HepG2 (cell line): Measurements from ENCODE around the gene PARN. TPM values are rescaled to one million over a fixed set of nuclear protein-coding genes. Genes with fewer than 3 reads are reported as not detected.

Experiments used
- CBX2 ChIP-seq, 2 experiments: fragments of 200-600 bp in 1 of 2; sonication (generic); formaldehyde crosslinking in 1 of 2; IDR thresholded peaks; 2 replicates each; pipeline versions ENCODE4 v1.7.0 to v1.8.1; 2018 to 2022; ENCODE audit warnings: low read depth in 2 of 2, low read length in 1 of 2, mild to moderate bottlenecking in 1 of 2, missing genetic modification reagents in 1 of 2
- CHCHD3 ChIP-seq: sonication (generic); formaldehyde crosslinking; IDR thresholded peaks from 2 replicates; pipeline ENCODE4 v1.8.0; 2022; ENCODE audit warnings: mild to moderate bottlenecking, missing genetic modification reagents, moderate library complexity
- GFI1 ChIP-seq: sonication (generic); formaldehyde crosslinking; IDR thresholded peaks from 2 replicates; pipeline ENCODE4 v1.5.0; 2020; ENCODE audit warnings: missing genetic modification reagents, mild to moderate bottlenecking, borderline replicate concordance
- HDAC1 ChIP-seq: sonication (generic); formaldehyde crosslinking; IDR thresholded peaks from 2 replicates; pipeline ENCODE4 v1.5.1; 2020; ENCODE audit warnings: mild to moderate bottlenecking, missing genetic modification reagents
- HNF4G ChIP-seq, 2 experiments: sonication (generic) in 1 of 2; formaldehyde crosslinking in 1 of 2; IDR thresholded peaks; 2 replicates each; pipeline versions ENCODE4 v1.4.0 to v1.6.1; 2011 to 2020; ENCODE audit warnings: borderline replicate concordance in 2 of 2, low read depth in 2 of 2, mild to moderate bottlenecking in 2 of 2, low read length in 1 of 2, missing genetic modification reagents in 1 of 2, moderate library complexity in 1 of 2
- HOXA7 ChIP-seq: sonication (generic); formaldehyde crosslinking; IDR thresholded peaks from 2 replicates; pipeline ENCODE4 v1.8.1; 2022; ENCODE audit warnings: mild to moderate bottlenecking, missing genetic modification reagents, moderate library complexity
- KLF12 ChIP-seq: sonication (generic); formaldehyde crosslinking; IDR thresholded peaks from 2 replicates; pipeline ENCODE4 v1.4.0; 2020; ENCODE audit warnings: missing genetic modification reagents, borderline replicate concordance
- MXI1 ChIP-seq: IDR thresholded peaks from 3 replicates; pipeline ENCODE4 v1.6.1; 2012; ENCODE audit warnings: low read depth, low read length, inconsistent platforms, borderline replicate concordance
- SKIL ChIP-seq: sonication (generic); formaldehyde crosslinking; IDR thresholded peaks from 2 replicates; pipeline ENCODE4 v1.8.0; 2022; ENCODE audit warnings: missing genetic modification reagents, mild to moderate bottlenecking, moderate library complexity, borderline replicate concordance
- TBX3 ChIP-seq: fragments of 450-650 bp; IDR thresholded peaks from 2 replicates; pipeline ENCODE4 v1.6.1; 2017; ENCODE audit warnings: antibody characterized with exemption, mild to moderate bottlenecking, inconsistent platforms, borderline replicate concordance
- ZBTB26 ChIP-seq: IDR thresholded peaks from 2 replicates; pipeline ENCODE4 v1.6.1; 2016; ENCODE audit warnings: missing compliant biosample characterization, missing genetic modification reagents, borderline replicate concordance
- ZNF142 ChIP-seq: sonication (generic); formaldehyde crosslinking; IDR thresholded peaks from 2 replicates; pipeline ENCODE4 v1.4.0; 2020; ENCODE audit warnings: missing genetic modification reagents
- ZNF619 ChIP-seq: sonication (generic); formaldehyde crosslinking; IDR thresholded peaks from 2 replicates; pipeline ENCODE4 v1.4.0; 2020; ENCODE audit warnings: mild to moderate bottlenecking, missing genetic modification reagents
- ZNF644 ChIP-seq: IDR thresholded peaks from 2 replicates; pipeline ENCODE4 v1.6.1; 2016; ENCODE audit warnings: low read depth
- ZNF841 ChIP-seq: sonication (generic); formaldehyde crosslinking; IDR thresholded peaks from 2 replicates; pipeline ENCODE4 v1.8.1; 2023; ENCODE audit warnings: missing genetic modification reagents, borderline replicate concordance
- ZSCAN20 ChIP-seq: sonication (generic); formaldehyde crosslinking; IDR thresholded peaks from 2 replicates; pipeline ENCODE4 v1.4.0; 2020; ENCODE audit warnings: missing genetic modification reagents, mild to moderate bottlenecking, borderline replicate concordance
- polyA plus RNA-seq, 8 experiments: library from polyadenylated mRNA; depleted of rRNA in 3 of 8; stranded (reverse) in 7 of 8; unstranded in 1 of 8; fragments of >200 nt; fragmentation: Illumina TruSeq in 4 of 8; extraction: Trizol in 4 of 8; gene quantifications; 2 replicates each; pipeline versions ENCODE4 v1.2.1 to v1.2.3, GENCODE V29; 2011 to 2016; ENCODE audit warnings: low read depth in 4 of 8, missing spikeins in 1 of 8, mixed read lengths in 1 of 8; ENCODE audit not compliant: insufficient read depth in 1 of 8
- total RNA-seq, 5 experiments: library from RNA; depleted of rRNA; stranded (reverse); fragments of >200 nt; fragmentation: Illumina TruSeq; extraction: Trizol; gene quantifications; 2 replicates each; pipeline ENCODE4 v1.2.3, GENCODE V29; 2016; ENCODE audit warnings: low read depth in 1 of 5

PARN gene
- total and polyA plus RNA-seq, 2 of the 13 experiments (the other 11 are each of a cell fraction or from before 2014, with no cell fraction given) = 13.3 to 47.6 TPM

- TF ChIP-seq CHCHD3 (CRISPR knock-in tag) (no peak), HDAC1 (CRISPR knock-in tag) (peak; percentile 45; the same call in 1 of the 2 replicates), ZNF644 (CRISPR knock-in tag) (0 out of 2 replicates have a peak, but pooled peaks have one; percentile 73), SKIL (no peak), ZNF841 (CRISPR knock-in tag) (no peak), HNF4G (IDR thresholded peaks at IDR 0.05; ENCODE audit: borderline replicate concordance, low read depth, low read length) (peak; percentile 77), HNF4G (CRISPR knock-in tag; IDR thresholded peaks at IDR 0.05; ENCODE audit: borderline replicate concordance, low read depth) (no peak), ZSCAN20 (CRISPR knock-in tag) (no peak), HOXA7 (CRISPR knock-in tag) (no peak), CBX2 (IDR thresholded peaks at IDR 0.05; ENCODE audit: low read depth, low read length) (no peak), CBX2 (CRISPR knock-in tag; IDR thresholded peaks at IDR 0.05; ENCODE audit: low read depth) (no peak), GFI1 (no peak), ZBTB26 (CRISPR knock-in tag) (no peak), ZNF619 (no peak), KLF12 (no peak), ZNF142 (CRISPR knock-in tag) (0 out of 2 replicates have a peak, but pooled peaks have one; percentile 46), TBX3 (no peak), MXI1 (no peak)
Observed at GRCh38 chr16:14549789-14550153, 80.3 kb downstream of the PARN start (continued).
